NCI-H524 (cell line): ENCODE data around the gene ATP9A.

Experiments used
- DNase-seq, 2 experiments: peaks; one replicate each; lab custom pipeline; 2025; lab: John Stamatoyannopoulos, UW

The ATP9A gene

DNA sequence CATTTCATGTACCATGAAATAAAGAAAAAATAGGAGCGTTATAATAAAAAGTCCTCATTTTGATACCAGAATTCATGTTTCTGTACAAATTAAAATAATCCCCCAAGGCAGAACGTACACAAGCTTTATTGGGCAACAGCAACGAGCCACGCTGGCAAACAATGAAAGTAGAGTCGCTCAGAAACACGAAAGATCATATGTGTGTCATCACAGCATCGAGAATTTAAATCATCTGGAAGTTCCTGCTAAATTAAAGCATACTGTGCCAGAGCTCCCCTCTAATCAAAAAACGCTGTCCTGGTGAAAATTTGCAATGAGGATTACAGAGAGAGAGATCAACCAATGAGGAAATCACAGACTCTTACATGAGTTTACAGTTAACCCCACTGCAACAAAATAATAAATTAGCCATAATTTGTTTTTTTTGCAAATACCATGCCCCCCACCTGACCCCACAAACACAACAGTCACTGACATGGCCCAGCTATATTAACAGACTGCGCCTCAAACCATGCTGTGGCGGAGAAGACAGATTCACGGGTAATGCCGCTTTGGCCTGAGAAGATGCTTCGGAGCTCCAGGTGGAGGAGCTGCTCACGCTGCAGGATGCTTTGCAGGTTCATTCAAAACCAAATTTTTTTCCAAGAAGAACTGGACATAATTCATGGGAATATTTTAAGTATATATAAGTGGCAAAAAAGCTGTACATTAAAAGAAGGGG, 171.4 kb downstream of the ATP9A start:
- no peak for DNase-seq

DNA sequence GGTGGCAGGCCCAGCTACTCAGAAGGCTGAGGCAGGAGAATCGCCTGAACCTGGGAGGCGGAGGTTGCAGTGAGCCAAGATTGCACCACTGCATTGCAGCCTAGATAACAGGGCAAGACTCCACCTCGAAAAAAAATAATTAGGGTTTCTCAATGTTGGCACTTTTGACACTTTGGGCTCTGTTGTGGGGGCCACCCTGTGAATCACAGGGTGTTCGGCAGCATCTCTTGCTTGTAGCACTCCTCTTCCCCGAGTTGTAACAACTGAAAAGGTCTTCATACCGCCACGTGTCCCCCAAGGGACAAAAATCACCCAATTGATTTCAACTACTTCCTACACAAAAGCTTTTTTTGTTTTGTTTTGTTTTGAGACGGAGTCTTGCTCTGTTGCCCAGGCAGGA, 172.4 kb downstream of the ATP9A start:
- DNase-seq: no peak

DNA sequence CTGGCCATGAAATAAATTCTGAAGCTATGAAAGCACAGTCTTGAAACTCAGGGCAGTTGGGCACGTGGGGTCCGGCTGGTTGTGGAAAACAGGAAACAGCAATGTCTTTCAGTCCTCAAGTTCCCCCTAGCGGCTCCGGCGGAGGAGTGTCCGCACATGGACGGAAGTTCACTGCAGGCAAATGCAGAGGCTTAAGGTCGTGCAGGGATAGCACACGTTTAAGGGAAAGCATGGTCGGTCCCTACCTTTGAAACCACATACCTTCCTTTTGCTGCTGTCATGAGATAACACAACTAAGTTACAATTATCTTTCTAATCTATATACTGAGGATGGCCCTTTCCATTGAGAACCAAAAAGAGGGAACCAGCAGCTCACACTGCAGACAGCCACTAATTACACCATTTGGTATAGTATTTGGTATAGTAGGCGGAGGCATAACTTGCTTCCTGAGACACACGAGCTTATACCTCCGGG, 173.1 kb downstream of the ATP9A start:
- peak; percentile 52 to 80 for DNase-seq

DNA sequence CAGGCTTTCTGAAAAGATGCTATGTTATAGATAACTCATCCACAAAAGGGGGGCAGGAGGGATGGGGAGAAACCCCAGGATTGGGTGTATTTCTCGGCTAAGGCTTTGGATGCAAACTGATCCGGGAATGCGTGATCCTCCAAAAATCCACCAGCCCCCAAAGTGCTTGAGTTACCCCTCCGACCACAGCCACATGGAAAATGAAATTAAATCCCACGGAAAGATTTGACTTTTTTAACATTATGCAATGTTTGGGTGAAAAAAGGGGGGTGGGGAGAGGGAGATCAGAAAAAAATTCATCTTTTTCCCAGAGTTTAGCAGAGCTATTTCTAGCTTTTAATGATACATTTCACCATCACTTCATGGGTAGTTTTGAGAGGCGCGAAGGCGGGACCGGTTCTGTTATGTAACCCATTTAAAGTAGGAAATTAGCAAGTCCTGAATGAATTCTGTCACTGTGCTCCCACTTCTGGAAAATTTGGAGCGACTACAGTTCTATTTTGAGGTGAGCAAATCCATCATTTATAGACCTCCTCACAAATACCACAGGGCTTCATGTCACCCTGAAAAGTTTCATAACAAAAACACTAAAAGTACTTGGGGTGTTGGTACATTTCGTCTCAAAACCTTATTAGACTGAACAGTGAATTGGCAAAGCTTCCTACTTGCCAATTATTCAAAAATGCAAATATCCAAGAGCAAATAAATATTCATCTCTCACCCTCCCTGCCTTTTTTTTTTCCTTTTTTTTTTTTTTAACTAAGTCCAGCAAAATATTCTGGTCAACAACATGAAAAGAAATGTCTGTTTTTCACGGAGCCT, 173.7 kb downstream of the ATP9A start:
- no peak for DNase-seq

DNA sequence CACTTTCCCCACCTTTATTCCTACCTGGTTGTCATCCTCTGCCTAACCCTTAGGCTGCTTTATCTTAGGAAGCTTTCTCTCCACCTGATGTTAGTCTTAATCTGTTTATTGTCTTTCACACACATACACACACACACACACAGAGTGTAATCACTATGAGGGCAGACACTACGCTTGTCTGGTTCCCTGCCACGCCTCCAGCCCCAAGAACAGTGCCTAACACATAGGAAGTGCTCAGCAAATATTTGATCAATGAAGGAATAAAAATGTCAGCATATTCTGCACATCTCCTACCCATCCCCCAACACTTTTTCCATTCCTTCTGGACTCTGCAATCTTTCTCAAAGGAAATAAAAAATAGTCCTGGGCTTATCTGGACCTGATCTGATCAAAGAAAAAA, 174.6 kb downstream of the ATP9A start:
- no peak for DNase-seq

DNA sequence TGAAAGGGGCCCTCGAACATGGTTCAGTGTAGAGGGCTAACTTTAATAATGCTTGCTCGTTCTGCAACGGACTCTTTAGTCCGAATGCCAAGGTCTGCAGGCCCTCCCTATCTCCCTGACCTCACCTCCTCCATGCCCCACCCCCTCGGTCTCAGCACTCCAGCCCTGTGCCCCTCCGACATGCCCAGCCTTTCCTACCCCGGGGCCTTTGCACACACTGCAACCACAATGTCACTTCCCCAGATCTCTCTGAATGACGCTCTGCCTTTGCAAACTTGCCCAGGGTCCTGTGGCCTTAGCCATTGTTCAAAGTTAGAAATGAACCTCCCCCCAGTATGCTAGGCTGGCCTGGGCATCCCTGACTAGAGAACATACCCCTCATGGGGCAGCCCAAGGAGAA, 175.6 kb downstream of the ATP9A start:
- no peak for DNase-seq

DNA sequence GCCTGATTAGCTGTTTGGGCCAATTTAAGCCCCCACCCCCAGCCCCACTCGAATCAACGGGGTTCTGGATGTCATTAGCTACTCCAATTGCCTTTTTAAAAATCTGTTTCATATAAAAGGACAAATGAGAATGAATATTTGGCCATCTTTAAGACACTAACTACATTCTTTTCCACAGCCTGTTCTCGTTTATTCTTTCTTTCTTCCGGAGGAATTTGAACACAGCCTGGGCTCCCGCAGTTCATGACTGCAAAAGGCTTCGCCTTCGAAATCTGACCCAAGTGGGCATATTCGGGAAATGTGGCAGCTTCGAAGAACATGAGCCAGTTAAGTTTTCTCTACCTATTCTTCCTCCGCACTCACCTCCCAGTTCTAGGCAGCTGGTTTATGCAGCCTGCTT, 176.3 kb downstream of the ATP9A start:
- no peak for DNase-seq

DNA sequence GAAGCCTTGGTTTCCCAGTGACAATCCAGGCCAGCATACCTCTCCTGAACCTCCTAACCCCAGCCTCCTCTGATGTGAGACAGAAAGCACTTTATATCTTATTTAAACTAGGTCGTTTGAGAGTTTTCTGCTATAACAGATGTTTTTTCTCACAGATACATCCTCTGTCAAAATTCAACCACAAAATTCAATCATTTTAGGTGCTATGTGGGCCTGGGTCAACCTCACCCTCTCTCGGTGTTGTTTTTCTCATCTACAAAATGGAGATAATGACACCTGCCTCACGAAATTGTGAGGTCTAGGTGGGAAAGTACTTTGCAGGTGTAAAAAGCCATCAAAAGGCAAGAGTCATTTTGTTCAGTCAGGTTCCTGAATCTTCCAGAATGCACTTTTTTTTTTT, 179.4 kb downstream of the ATP9A start:
- no peak for DNase-seq

DNA sequence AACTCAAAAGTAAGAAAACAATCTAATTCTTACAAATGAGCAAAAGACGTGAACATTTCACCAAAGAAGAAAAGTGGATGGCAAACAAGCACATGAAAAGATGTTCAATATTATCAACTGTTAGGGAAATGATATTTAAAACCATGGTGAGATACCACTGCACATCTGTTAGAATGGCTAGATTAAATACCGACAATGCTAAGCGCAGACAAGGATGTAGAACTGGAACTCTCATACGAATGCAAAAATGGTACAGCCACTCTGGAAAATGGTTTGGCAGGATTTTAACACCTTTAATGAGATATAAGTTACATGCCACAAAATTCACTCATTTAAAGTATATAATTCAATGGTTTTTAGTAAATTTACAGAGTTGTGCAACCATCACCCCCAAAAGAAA, 181.0 kb downstream of the ATP9A start:
- no peak for DNase-seq

DNA sequence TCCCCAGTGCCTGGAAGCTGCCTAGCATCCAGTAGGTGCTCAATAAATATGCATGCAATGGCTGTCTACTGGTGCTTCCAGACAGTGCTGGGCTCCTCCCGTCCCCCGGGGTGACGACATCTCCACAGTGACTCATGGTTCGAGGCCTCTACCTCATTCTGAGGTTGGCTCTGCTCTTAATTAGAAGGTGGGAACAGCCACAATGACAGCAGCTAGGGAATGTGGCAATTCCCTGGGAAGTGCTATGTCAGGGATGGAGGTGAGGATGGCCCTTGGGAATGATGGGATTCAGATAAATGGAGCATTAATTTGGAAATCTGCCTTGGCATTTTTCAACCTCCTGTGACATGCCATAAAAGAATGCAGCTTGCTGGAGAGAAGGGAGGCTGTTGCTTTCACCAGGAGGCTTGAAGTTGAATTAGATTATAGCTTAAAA, 182.2 kb downstream of the ATP9A start:
- DNase-seq: no peak

DNA sequence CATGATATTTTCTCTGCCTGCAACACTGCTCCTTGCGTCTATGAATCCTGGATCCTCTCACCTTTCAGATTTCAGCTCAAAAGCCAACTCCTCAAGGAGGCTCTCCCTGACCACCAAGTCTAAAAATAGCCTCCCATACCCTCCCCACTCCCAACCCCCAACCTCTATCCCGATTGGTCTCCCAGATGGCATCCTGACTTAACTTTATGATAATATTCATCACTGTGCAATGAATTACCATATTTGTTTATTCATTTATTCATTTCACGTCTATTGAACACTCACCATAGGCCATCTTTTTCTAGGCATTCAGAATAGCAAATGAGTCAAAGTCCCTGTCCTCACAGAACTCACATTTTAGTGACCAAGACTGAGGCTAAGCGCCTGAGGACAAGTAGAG, 183.0 kb downstream of the ATP9A start:
- no peak for DNase-seq

DNA sequence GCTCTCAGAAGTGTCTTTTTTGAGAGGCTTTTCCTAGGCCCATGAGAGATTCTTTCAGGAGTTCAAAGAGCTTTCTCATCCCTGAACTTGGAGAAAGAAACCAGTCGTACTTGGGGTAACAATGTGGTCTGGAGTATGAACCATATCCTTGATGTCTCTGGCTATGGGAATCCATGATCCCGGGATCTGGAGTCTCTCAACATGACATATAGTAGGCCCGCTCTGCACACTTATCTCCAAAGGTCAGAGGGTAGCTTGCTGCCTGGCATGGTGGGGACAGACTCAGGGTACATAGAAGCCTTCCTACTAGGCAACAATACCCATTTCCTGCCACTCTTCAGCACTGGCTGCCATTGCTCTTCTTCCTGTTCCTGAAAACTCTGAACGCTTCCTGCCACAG, 183.5 kb downstream of the ATP9A start:
- no peak for DNase-seq

DNA sequence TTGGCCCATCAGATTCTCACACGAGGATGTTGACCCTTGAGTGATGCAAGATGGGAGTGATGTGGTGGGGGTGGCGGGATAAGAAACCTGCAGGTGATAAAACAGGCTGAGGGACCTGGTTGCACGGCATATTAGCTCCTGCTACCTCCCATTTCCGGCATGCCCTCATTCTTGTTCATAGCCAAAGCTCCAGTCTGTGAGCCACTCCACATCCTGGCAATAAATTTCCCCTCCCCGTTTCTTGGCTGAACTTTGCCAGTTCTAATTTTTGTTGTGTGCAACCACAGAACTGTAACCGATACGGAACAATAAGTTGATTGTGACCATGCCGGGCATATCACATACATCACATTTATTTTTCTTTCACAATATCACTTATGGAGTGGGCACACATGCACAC, 184.1 kb downstream of the ATP9A start:
- no peak for DNase-seq

DNA sequence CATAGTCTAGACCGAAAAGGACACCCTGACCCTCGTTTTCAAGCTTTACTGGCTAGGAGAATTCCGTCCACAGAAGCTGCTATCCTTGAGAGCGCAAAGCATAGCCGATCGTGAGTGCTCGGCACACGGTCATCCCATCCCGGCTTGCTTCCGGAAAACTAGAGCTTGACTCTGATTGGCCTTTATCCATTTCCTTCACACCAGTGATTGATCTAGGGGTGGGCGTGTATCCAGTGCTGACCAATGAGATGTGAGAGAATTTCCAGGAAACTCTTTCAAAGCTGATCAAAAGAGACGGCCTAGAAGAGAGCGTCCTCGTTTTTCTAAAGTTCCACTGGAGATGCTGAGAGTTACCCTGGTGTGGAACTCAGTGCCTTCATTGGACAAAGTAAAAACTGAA, 184.7 kb downstream of the ATP9A start:
- no peak for DNase-seq

DNA sequence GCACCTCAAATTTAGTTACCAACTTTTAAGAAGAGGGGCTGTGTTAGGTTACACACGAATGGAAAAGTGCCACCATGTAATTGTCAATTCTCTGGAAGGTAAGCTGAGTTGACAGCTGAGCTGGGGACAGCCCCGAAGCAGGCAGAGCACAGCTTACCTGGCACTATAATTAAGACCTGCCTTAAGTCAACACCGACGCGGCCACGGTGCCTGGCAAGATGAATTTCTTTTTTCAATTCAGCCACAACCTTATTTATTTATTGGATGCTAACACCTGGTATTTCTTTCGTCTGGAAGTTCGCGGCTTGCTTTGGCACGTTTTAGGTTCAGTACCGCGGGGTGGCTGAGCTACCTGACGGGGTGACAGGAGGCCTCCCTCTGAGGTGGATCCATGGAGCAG, 185.1 kb downstream of the ATP9A start:
- DNase-seq: no peak

DNA sequence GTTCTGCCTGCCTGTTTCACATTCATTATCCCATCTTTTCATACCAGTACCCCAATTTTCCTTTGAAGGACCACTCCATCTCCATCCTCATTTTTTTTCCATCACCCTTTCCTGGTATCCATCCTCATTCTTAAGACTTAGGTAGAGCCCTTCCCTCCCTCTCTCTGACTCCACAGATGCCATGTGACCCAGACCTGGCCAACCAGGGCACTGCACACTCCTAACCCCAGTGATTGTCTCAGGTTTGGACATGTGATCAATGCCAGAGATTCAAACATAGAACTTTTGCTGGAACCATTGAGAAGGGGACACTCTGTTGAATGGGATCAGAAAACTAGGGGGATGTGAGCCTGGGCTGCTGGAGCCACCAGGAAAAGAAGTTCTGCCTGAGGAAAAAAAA, 186.6 kb downstream of the ATP9A start:
- no peak for DNase-seq

DNA sequence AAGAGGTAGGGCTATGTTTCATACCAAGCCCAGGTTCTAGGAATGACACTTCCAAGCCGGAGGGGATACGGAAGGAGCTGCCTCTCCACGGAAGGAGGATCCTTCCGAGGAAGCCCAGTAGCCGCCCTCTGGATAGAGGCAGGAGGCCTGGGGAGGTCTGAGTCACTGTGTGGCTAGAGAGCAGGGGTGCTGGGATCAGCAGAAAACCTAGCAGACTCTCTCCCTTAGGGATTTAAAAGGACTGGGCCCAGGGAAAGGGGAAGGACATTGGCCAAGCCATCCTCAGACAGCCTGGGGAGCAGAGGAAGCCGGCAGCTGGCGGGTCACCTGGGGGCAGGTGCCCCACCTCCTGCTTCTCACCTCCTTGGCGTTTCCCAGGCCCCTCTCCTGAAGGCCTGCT, 189.1 kb downstream of the ATP9A start:
- no peak for DNase-seq

DNA sequence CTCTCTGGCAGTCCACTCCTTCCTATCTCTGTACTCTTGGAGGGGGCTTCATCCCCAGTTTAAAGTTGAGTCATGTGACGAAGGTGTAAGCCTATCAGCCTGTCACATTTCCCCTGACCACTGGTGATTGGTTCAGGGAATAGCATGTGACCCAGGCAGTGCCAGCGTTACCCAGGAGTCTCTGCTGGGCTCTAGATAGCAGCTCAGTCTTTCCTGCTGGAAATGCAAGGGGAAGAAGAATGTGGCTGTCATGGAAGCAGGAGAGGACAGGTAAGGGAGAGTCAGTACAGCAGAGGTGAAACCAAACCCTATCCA, 190.1 kb downstream of the ATP9A start:
- no peak for DNase-seq

DNA sequence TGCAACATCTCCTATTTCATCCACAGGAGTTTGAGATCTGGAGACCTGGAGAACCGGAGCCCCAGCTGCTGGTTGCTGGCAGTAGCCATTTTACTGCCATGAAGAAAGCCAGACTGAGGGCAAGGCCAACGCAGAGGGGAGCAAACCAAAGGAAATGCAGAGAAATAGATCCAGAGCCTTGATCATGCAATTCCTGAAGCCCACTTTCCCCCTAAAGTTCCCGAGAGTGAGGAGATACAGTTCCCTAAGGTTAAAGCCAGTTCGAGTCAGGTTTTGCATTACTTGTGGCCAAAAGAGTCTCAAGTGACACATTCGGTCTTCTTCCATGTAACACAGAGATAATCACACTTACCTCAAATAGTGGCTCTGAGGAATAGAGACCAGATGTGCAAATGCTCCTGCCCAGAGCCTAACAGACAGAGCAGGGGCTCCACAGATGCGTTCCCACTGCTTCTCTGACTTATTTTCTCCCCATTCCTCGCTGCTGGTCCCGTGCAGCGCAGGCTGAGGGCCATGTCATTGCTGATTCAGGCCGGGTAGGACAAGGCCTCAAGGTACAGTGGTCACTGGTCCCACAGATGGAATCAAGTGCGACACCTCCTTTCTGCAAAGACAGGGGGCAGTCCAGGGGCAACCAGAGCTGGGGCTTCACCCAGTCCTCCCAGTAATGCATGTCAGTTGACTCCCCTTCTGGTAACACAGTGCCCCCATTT, 190.6 kb downstream of the ATP9A start:
- DNase-seq: no peak

DNA sequence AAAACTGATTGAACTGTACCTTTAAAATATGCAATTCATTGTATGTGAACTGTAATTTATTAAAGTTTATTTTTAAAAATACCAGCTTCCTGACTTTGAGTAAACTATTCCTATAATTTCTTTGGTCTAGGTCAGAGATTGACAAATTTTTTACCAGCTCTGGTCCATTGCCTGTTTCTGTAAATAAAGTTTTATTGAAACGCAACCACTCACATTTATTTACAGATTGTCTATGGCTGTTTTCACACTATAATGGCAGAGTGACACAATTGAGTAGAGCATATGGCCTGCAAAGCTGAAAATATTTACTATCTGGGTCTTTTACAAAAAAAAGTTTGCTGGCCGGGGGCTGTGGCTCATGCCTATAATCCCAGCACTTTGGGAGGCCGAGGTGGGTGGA, 192.7 kb downstream of the ATP9A start:
- DNase-seq: no peak

DNA sequence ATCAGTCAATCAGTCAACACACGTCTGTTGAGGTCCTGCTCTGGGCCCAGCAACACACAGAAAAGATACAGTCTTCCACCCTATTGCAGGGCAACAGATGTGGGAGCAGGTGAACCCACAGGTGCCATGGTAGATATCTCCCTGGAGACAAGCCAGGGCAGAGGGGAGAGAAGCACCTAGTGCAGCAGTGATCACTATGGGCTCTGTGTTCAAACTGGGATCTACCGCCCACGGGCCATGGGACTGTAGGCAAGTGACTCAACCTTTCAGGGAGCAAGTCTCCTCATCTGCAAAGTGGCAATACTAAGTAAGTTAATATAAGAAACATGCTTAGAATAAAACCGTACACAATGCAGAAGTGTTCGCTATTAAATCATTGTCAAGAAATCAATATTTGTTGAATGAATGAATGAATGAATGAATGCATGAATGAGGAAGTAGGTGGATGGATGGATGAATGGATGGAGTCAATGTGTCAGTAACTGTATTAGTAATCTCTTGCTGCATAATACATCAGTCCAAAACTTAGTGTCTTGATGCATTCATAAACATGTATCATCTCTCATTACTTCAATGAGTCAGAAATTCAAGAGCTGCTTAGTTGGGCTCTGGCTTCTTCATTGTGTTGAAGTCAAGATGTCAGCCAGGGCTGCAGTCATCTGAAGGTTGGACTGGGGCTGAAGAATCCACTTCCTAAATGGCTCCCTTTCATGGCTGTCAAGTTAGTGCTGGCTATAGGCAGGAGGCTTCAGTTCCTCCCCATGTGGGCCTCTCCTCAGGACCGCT, 193.7 kb downstream of the ATP9A start:
- DNase-seq: no peak

DNA sequence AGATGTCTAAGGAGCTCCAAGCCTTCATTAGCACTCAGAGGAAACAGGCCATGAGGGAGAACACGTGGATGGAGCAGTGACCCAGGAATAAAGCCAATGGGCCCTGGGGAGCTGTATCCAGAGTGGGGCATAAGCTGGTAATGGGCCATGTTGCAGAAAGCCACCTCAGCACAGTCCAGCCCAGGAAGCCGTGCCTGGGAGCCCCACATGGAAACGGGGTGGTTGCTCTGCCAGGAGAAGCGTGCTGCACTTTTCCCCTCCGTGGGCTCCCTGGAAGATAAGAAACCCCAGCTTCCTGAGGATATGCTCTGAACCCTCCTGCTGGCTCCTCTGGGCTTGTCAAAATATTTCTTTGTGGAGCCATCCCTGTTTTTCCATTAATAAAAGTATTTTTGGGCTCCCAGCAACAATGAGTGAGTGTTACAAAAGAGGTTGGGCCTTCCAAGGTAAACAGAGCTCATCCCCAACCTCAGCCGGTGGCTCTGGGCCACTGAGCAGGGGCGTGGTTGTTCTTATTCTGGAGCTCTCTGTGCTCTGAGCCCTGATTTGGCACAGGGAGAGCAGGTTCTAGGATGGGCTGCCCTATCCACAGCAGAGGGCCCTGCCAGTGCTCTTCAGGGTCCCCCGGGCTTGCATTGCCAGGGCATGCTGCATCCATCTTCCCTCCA, 194.5 kb downstream of the ATP9A start:
- DNase-seq: no peak
